GM06990 (cell line): ENCODE data around the gene LMTK2.

Source experiments
- DNase-seq: peaks from one replicate; pipeline ENCODE4 v3.0.0-alpha.2; 2011; ENCODE audit not compliant: insufficient read length; ENCODE audit errors: extremely low read depth
- H3K27me3 ChIP-seq: replicated peaks from 2 replicates; pipeline ENCODE4 v1.6.0; 2011; ENCODE audit warnings: low read length; ENCODE audit not compliant: control insufficient read depth, insufficient read depth
- H3K36me3 ChIP-seq: 2 replicates; pipeline ENCODE4 v1.5.1; 2011; ENCODE audit warnings: low read length; ENCODE audit not compliant: control insufficient read depth, insufficient read depth
- H3K4me3 ChIP-seq: replicated peaks from 2 replicates; pipeline ENCODE4 v1.5.1; 2011; ENCODE audit warnings: low read depth, mild to moderate bottlenecking, control low read depth, low read length
- TF ChIP-seq, protein P1 (sequence below): IDR thresholded peaks from 2 replicates; pipeline ENCODE4 v1.5.1; 2011; ENCODE audit warnings: low read length, control low read depth, mild to moderate bottlenecking, inconsistent platforms; ENCODE audit not compliant: insufficient read depth, poor library complexity, severe bottlenecking

Gene LMTK2

DNA sequence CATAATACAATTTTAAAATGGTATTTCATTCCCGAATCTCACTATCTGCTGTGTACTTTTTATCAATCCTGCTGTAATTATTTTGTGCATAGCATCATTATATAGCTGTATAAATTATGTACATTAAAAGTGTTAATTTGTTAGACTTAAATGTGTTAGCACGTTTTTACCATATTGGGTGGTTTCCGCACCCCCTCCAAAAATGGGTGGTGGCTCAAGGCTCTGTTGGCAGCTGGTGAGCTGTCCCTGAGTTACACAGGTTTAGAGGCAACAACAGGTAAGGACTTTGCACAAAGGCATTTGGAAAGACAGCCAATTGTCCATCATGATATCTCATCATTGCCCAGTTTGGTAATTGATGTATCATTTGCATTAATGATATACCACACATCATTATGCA is 18.6 kb upstream of the LMTK2 start:
- TF ChIP-seq, protein P1, sequence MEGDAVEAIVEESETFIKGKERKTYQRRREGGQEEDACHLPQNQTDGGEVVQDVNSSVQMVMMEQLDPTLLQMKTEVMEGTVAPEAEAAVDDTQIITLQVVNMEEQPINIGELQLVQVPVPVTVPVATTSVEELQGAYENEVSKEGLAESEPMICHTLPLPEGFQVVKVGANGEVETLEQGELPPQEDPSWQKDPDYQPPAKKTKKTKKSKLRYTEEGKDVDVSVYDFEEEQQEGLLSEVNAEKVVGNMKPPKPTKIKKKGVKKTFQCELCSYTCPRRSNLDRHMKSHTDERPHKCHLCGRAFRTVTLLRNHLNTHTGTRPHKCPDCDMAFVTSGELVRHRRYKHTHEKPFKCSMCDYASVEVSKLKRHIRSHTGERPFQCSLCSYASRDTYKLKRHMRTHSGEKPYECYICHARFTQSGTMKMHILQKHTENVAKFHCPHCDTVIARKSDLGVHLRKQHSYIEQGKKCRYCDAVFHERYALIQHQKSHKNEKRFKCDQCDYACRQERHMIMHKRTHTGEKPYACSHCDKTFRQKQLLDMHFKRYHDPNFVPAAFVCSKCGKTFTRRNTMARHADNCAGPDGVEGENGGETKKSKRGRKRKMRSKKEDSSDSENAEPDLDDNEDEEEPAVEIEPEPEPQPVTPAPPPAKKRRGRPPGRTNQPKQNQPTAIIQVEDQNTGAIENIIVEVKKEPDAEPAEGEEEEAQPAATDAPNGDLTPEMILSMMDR, result no peak
- DNase-seq, result no peak
- no peaks in the 10 kb centered on the region for H3K27me3 ChIP-seq
- no peaks in the 10 kb centered on the region for H3K36me3 ChIP-seq
- H3K4me3 ChIP-seq, result no peak overlapping the region

DNA sequence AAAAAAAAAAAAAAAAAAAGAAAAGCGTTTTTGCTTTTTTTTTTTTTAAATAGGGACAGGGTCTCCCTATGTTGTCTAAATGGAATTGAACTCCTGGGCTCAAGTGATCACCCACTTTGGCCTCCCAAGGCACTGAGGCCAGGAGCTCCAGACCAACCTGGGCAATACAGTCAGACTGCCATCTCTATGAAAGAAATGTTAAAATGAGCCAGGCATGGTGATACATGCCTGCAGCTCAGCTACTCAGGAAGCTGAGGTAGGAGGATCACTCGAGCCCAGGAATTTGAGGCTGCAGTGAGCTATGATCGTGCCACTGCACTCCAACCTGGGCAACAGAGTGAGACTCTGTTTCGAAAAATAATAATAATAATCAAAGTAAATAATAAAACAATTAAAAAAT is 16.5 kb upstream of the LMTK2 start:
- H3K4me3 ChIP-seq, result no peak overlapping the region
- no peak for DNase-seq
- TF ChIP-seq, protein P1, result no peak
- H3K27me3 ChIP-seq, result no peaks in the 10 kb centered on the region
- H3K36me3 ChIP-seq, result no peaks in the 10 kb centered on the region

DNA sequence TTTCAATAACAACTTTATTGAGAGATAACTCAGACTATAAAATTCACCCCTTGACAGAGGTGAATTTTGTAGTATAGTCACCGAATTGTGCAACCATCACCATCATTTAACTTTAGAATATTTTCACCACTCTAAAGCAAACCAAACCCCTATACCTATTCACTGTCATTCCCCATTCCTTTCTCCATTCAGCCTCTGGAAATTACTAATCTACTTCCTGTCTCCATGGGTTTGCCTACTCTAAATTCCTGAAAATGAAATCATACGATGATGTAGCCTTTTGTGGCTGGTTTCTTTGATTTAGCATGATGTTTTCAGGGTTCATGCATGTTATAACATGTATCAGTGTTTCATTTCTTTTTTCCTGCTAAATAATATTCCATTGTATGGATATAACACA is 15.6 kb upstream of the LMTK2 start:
- TF ChIP-seq, protein P1, result no peak
- no peak for DNase-seq
- Histone ChIP-seq H3K4me3 (no peak overlapping the region), H3K36me3 (no peaks in the 10 kb centered on the region), H3K27me3 (no peaks in the 10 kb centered on the region)

DNA sequence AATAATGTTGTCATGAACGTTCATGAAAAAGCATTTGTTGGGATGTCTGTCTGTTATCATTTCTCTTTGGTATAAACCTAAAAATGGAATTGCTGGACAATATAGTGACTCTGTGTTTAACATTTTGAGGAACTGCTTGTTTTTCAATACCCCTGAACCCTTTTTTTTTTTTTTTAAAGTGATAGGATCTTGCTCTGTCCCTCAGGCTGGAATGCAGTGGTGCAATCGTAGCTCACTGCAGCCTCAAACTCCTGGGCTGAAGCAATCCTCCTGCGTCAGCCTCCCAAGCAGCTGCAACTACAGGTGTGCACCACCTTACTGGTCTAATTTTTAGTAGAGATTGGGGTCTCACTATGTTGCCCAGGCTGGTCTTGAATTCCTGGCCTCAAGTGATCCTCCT is 15.1 kb upstream of the LMTK2 start:
- no peak for DNase-seq
- Histone ChIP-seq H3K4me3 (no peak overlapping the region), H3K27me3 (no peaks in the 10 kb centered on the region), H3K36me3 (no peaks in the 10 kb centered on the region)
- TF ChIP-seq, protein P1, result no peak

DNA sequence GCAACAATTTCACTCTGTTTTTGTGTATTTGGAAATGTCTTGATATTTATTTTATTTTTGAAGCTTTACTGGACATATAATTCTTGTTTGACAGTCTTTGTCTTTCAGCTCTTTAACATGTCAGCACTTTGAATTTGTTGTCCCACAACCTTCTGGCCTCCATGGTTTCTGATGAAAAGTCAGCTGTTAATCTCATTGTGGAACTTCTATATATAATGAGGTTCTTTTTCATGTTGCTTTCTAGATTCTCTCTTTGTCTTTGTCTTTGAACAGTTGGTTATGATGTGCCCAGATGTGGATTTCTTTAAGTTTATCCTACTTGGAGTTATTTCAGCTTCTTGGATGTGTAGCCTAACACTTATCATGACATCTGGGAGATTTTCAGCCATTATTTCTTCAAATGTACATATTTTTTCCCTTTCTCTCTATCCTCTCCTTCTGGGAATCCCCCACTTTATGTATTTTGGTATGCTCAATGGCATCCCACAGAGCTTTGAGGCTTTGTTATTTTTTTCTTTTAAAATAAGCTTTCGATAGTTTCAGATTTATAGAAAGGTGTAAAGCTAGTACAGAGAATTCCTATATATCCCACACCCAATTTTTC is 9.5 kb upstream of the LMTK2 start:
- H3K36me3 ChIP-seq, result no peaks in the 10 kb centered on the region
- H3K4me3 ChIP-seq, result no peak overlapping the region
- DNase-seq, result no peak
- TF ChIP-seq, protein P1, result no peak
- H3K27me3 ChIP-seq, result no peaks in the 10 kb centered on the region

DNA sequence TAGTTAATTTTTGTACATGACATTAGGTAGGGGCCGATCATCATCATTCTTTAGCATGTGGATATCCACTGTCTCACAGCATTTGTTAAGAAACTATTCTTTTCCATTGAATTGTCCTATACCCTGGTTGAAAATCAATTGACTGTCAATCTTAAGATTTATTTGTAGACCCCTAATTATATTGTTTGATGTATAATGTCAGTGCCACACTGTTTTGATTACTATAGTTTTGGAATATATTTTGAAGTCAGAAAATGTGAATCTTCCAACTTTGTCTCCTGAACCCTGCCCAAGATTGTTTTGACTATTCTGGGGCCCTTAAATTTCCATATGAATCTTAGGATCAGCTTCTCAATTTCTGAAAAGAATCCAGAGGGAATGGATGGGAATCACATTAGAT is 6.6 kb upstream of the LMTK2 start:
- TF ChIP-seq, protein P1, result no peak
- H3K4me3 ChIP-seq, result no peak overlapping the region
- no peak for DNase-seq
- H3K36me3 ChIP-seq, result no peaks in the 10 kb centered on the region
- no peaks in the 10 kb centered on the region for H3K27me3 ChIP-seq
